NCI-H187 (cell line): ENCODE results near the gene PGGHG.

ENCODE experiments used
- DNase-seq, 2 experiments: peaks; one replicate each; lab custom pipeline; 2025; lab: John Stamatoyannopoulos, UW

PGGHG gene

GRCh38 chr11:269146-269890 is 19.6 kb upstream of the PGGHG start:
- DNase-seq: no peak

- no peak for DNase-seq
Measured at GRCh38 chr11:270451-271318, 18.2 kb upstream of the PGGHG start.

DNA sequence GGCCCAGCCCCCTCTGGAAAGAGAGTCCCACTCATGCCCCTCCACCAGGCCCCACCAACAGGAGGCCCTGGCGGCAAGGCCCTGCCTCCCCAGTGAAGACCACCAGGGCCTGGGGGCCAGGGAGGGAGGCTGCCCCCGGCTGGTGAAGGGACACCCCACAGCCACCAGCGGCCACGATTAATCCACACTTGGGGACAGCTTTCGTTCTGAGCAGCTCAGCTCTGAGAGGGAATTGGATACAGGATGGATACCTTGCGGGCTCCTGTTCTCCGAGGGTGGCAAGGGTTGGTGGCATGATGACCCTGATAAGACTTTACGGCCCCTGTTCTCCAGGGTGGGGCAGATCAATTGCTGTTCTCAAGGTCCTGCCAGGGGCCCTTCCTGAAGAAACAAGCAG is 17.6 kb upstream of the PGGHG start:
- no peak for DNase-seq

DNA sequence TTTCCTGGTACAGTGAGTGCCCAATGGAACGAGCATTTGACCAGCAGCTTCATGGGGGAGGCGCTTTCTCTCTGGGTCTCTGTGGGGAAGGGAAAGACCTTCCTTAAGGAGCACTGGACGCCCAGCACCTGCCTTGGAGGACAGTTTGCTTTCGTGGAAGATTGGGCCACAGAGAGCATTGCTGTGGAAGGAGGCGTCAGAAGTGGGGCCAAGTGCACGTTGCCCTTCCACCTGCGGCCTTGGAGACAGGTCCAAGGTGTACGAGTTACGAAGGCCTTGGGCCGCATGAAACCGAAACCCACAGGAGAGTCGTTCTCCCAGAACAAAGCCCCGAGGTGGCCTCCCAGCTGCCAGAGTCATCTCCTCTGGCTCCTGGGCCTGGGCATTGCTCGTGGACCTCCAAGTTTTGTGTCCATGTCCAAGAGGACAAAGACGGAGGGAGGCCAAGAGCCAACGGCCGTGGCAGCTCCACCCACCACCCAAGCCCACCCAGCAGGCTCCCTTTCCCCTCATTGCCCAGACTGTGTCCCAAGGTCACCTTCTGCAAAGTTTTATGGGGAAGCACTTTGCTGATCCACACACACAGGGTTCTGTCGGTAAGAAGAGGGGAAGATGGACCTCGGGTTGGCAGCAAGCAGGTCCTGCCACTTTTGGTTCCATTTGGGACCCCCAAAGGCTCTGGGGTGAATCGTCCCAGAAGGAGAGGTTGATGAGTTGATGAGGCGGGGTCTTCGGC is 16.6 kb upstream of the PGGHG start:
- DNase-seq: no peak

GRCh38 chr11:272931-273198 is 16.1 kb upstream of the PGGHG start:
- DNase-seq: no peak

DNA sequence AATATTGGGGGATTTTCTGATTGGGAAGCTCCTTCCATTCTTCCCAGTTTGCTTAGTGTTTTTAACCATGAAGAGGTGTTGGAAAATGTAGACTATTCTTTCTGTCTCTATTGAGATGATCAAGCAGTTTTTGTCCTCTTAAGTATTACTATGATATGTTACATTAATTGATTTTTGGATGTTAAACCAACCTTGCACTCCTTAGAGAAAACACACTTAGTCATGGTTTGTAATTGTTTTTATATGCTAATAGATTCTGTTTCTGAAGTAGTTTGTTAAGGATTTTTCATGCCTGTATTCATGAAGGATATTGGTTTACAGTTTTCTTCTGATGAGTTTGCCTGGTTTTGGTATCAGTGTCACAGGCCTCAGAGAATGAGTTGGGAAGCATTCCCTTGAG is 12.7 kb upstream of the PGGHG start:
- DNase-seq: no peak

DNA sequence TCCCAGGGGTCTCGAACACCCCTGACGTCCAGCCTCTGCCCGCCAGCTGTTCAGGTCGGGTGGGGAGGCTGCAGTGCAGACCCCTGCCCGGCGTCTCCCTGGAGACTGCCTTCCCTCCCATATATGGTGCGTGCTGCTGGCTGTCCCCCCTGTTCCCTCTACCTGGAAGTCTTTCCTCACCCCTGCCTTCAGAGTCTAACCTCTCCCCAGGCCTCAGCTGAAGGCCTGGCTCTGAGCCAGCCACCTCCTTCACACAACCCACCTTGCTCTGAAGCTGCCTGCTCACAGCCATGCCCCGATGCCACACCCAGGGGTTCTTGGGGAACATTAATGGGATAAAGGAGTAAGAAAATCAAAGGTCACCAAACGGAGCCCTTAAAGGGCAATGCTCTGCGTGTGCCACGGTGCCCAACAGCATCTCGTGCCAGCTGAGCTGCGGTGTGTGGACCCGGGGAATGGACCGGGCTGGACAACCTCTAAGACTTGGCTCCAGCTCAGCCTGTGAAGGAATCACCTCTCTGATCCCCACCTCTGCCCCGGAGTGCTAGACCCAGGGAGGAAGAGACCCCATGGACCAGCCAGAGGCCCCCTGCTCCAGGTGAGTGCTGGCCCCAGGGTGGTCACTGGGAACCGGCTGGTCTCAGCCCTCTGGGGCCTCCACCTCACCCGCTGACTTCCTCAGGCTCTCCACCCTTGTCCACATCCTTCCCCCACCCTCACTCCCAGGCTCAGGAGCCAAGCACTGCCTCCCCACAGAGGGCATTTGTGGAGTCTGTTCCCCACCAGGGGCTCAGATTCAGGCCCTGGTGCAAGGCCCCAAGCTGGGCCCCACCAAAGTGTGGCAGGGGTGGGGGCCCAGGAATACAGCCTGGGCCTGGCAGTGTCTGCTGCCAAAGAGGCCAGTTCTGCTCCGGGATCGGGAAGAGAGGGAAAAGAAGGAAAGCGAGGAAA is 10.7 kb upstream of the PGGHG start, which contains the start of gene NLRP6:
TSS of gene NLRP6 (plus strand) at position 407 of the 951 bp plus-strand sequence. CDS start at position 570, 163 bp downstream.
- no peak for DNase-seq

DNA sequence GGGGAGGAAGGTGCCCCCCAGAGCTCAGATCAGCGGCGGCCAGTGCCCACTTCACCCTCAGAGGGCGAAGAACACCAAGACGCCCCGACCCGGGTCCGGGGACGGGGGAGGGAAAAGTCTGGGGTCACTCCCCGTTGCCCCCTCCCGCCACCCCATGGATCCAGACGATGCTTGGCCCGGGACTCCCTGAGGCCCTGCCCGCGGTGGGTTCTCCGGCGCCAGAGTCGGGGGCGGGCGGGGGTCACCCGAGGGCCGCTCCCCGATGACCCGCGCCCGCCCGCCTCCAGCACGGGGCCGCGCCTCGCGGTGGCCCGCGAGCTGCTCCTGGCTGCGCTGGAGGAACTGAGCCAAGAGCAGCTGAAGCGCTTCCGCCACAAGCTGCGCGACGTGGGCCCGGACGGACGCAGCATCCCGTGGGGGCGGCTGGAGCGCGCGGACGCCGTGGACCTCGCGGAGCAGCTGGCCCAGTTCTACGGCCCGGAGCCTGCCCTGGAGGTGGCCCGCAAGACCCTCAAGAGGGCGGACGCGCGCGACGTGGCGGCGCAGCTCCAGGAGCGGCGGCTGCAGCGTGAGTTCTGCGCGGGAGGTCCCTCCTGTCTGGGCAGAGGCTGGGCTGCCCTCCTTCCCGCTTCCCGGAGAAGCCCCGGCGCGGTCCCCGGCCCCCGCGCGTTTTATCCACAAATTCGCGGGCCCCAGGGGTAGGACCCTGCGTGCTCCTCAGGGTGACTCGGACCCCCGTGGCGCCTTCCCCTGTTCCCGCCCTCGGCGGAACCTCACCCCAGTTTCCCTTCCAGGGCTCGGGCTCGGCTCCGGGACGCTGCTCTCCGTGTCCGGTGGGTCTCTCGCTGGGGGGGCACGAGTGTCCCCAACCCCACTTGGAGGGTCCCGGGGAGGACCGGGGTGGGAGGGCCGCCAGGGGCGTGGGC is 9.6 kb upstream of the PGGHG start:
- DNase-seq: no peak

DNA sequence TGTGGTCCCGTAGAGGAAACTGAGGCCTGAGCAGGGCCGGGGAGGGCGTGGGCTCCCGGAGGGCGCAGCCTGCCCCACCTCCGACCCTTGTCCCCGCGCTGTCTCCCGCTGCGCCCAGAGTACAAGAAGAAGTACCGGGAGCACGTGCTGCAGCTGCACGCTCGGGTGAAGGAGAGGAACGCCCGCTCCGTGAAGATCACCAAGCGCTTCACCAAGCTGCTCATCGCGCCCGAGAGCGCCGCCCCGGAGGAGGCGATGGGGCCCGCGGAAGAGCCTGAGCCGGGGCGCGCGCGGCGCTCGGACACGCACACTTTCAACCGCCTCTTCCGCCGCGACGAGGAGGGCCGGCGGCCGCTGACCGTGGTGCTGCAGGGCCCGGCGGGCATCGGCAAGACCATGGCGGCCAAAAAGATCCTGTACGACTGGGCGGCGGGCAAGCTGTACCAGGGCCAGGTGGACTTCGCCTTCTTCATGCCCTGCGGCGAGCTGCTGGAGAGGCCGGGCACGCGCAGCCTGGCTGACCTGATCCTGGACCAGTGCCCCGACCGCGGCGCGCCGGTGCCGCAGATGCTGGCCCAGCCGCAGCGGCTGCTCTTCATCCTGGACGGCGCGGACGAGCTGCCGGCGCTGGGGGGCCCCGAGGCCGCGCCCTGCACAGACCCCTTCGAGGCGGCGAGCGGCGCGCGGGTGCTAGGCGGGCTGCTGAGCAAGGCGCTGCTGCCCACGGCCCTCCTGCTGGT is 8.8 kb upstream of the PGGHG start:
- DNase-seq: no peak

GRCh38 chr11:280706-281485 is 8.0 kb upstream of the PGGHG start:
- no peak for DNase-seq

DNA sequence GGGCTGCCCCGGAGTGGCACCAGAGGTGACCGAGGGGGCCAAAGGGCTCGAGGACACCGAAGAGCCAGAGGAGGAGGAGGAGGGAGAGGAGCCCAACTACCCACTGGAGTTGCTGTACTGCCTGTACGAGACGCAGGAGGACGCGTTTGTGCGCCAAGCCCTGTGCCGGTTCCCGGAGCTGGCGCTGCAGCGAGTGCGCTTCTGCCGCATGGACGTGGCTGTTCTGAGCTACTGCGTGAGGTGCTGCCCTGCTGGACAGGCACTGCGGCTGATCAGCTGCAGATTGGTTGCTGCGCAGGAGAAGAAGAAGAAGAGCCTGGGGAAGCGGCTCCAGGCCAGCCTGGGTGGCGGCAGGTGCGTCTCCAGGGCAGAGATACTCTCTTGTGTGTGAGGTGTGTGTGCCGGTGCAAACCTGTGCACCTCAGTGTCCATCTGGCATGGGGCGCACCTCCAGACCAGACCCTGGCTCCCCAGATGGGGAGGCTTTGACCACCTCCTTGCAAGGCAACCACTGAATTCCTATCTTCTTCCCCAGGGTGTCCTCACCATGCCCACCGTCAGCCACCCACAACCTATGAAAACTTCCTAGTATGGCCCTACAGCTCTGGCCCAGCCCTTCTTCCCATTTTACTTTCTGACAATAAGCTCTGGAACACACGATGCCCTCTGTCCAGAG is 7.3 kb upstream of the PGGHG start:
- DNase-seq: no peak

GRCh38 chr11:282171-282570 is 6.8 kb upstream of the PGGHG start:
- DNase-seq: no peak

GRCh38 chr11:282630-283360 is 6.1 kb upstream of the PGGHG start:
- DNase-seq: no peak

DNA sequence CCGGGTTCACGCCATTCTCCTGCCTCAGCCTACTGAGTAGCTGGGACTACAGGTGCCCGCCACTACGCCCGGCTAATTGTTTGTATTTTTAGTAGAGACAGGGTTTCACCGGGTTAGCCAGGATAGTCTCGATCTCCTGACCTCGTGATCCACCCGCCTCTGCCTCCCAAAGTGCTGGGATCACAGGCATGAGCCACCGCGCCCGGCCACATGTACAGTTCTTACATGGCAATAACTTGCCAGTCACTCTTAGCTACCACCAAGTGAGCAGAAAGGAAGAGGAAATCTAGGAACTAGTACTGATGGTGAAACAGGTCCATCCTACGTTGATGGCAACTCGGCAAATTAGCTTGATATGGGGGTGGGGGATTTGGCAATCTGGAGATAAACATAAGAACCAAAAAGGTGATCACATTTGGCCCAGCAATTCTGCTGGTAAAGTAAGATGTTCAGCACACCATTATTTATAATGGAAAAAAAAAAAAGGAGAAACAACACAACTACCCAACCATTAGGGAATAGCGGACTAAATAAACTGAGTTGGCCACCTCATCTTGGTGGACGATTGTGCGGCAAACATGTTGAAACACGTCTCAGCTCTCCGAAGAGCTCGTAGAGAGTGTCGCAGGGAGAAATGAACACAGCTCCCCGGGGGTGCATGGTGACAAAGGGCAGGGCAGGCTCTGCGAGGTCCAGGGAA is 5.4 kb upstream of the PGGHG start:
- DNase-seq: no peak

DNA sequence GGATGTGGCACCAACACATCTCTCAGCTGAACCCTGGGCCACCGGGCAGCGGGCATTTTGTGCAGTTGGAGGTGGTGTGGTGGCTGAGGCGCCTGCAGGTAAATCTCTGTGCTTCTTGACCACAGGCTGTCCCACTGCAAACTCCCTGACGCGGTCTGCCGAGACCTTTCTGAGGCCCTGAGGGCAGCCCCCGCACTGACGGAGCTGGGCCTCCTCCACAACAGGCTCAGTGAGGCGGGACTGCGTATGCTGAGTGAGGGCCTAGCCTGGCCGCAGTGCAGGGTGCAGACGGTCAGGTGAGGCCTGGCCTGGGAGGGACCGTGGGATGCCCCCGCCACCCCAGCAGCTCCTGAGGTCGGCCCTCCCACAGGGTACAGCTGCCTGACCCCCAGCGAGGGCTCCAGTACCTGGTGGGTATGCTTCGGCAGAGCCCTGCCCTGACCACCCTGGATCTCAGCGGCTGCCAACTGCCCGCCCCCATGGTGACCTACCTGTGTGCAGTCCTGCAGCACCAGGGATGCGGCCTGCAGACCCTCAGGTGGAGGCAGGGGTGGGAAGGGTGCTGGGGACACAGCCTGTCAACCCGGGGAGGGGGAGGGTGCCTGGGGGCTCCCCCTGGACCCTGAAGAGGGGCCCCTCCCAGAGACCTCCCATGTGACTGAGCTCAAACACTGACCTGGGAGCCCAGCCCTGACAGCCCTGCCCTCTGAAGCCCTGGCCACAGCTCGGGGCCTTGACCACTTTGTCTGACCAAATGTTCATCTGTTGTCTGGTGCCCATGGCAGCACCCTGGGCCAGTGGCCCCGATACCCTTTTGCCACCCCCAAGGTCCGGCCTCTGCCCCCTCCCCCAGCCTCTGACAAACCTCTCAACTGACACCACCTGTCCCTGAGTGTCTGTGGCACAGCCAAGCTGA is 4.6 kb upstream of the PGGHG start:
- no peak for DNase-seq
